SW 1271 (cell line): ENCODE data around the gene USP43.
"Not testable (repeated sequence)": the region's sequence is repeated elsewhere in the genome, so short reads cannot be mapped to it uniquely, and the experiment has no call there.

Experiments
- DNase-seq, 2 experiments: peaks; one replicate each; lab custom pipeline; 2025; lab: John Stamatoyannopoulos, UW

USP43 gene, protein sequence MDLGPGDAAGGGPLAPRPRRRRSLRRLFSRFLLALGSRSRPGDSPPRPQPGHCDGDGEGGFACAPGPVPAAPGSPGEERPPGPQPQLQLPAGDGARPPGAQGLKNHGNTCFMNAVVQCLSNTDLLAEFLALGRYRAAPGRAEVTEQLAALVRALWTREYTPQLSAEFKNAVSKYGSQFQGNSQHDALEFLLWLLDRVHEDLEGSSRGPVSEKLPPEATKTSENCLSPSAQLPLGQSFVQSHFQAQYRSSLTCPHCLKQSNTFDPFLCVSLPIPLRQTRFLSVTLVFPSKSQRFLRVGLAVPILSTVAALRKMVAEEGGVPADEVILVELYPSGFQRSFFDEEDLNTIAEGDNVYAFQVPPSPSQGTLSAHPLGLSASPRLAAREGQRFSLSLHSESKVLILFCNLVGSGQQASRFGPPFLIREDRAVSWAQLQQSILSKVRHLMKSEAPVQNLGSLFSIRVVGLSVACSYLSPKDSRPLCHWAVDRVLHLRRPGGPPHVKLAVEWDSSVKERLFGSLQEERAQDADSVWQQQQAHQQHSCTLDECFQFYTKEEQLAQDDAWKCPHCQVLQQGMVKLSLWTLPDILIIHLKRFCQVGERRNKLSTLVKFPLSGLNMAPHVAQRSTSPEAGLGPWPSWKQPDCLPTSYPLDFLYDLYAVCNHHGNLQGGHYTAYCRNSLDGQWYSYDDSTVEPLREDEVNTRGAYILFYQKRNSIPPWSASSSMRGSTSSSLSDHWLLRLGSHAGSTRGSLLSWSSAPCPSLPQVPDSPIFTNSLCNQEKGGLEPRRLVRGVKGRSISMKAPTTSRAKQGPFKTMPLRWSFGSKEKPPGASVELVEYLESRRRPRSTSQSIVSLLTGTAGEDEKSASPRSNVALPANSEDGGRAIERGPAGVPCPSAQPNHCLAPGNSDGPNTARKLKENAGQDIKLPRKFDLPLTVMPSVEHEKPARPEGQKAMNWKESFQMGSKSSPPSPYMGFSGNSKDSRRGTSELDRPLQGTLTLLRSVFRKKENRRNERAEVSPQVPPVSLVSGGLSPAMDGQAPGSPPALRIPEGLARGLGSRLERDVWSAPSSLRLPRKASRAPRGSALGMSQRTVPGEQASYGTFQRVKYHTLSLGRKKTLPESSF

GRCh38 chr17:9644910-9645751 lies at the start of gene USP43:
Gene USP43 (plus strand): TSS chr17:9645517. CDS start chr17:9645633, 116 bp downstream.
- peak in 1 of 2 experiments; percentile 73 for DNase-seq

- DNase-seq: not testable (repeated sequence)
Measured at GRCh38 chr17:9597638-9598037, 47.7 kb upstream of the USP43 start.

DNA sequence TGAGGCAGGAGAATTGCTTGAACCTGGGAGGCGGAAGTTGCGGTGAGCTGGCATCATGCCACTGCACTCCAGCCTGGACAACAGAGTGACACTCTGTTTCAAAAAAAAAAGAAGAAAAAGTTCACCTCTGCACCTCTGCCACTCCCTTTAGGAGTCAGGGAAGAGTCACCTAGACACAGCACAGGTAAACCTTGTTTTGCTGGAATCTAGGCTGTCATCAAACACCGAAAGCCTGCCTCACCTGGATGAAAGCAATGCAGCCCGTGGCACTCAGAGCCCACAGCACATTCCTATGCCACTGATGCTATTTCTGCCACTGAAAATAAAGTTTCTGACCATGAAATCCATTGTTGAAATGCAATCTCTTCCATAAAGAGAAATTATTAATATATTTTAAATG lies 46.7 kb upstream of the USP43 start:
- DNase-seq: no peak

GRCh38 chr17:9604583-9604982 lies 40.7 kb upstream of the USP43 start:
- not testable (repeated sequence) for DNase-seq

GRCh38 chr17:9606453-9606852 lies 38.9 kb upstream of the USP43 start:
- no peak for DNase-seq

GRCh38 chr17:9607058-9607457 lies 38.3 kb upstream of the USP43 start:
- DNase-seq: not testable (repeated sequence)

DNA sequence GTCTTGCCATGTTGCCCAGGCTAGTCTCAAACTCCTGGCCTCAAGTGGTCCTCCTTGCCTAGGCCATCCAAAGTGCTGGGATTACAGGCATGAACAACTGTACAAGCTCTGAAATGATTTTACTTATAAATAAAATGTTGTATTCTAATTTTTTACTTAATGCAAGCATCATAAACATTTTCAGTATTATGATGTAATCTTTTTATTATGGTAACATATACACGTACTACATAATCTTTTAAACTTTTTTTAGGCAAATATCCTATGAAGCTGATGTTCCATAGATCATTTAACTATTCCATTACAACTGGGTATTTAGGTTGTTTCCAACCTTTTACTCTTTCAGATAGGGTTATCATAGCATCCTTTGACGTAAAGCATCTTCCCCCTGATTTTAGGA lies 33.8 kb upstream of the USP43 start:
- no peak for DNase-seq

DNA sequence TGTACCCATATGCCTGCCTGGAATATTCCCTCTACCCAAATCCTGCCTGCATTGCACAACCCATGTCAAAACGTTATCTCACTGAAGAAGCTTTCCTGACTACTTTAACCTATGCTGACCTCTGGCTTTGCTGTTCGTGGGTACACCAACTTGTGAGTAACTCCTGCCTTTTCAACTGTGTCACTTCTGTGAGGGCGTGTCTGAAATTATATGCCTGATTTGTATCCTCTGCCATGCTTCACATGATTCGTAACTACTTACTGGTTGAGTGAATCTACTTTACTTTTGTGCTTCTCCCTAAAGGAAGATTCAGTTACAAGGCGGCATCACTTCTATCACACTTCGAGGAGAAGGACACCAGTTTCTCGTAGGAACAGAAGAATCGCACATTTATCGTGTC lies 33.3 kb upstream of the USP43 start:
- DNase-seq: no peak

GRCh38 chr17:9615486-9615885 lies 29.8 kb upstream of the USP43 start:
- DNase-seq: no peak

DNA sequence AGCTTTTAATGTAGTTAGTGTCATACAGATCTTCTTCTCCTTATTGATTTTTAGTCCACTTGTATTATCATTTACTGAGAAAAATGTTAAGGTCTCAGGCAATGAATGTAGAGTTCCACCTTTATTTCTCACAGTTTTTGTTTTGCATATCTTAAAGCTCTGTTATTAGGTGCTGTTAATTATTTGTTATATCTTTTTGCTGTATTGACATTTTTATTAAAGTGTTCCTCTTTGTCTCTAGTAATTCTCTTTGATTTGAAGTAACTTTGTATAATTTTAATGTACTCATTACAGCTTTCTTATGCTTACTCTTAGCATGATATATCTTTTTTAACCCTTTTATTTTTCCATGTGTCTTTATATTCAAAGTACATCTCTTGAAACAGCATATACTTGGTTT lies 22.4 kb upstream of the USP43 start:
- no peak for DNase-seq

GRCh38 chr17:9628509-9628908 lies 16.8 kb upstream of the USP43 start:
- DNase-seq: no peak

DNA sequence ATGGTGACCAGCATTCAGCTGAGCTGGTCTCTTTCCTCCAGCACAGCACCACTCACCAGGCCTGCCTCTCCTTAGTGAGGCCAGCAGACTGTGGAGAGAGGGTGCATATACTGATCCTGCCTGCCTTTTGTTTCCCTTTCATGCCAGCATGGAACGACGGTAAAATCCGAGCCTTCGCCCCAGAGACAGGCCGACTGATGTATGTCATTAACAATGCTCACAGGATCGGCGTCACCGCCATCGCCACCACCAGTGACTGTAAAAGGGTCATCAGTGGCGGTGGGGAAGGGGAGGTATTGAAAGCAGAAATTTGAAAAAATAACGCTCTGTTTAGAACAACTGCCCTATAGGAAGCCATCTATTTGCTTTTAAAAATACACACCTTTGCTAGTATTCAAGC lies 12.6 kb upstream of the USP43 start:
- DNase-seq: no peak

- no peak for DNase-seq
Measured at GRCh38 chr17:9635340-9635739, 10.0 kb upstream of the USP43 start.

- no peak for DNase-seq
Measured at GRCh38 chr17:9636501-9636900, 8.8 kb upstream of the USP43 start.

- not testable (repeated sequence) for DNase-seq
Measured at GRCh38 chr17:9640388-9640787, 4.9 kb upstream of the USP43 start.

DNA sequence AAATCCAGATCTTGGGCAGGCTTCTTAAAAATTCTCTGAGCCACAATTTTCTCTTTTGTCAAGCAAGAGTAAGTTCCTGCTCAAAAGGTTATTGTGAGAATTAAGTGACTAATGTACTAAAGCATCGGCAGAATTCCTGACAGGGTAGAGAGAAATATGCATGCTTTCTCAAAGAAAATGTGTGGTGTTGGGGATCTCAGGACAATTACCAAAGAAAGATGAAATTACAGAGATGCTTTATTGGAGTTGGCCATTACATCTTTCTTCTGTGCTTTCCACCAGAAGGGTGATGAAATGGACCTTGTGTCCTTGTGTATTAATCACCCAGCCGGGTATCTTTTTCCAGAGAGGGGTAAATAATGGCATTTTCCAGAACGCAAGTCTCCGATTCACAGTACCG lies 1.7 kb upstream of the USP43 start:
- DNase-seq: no peak

GRCh38 chr17:9645851-9646545 lies 681 bp downstream of the USP43 start:
- peak in 1 of 2 experiments; percentile 21 for DNase-seq

DNA sequence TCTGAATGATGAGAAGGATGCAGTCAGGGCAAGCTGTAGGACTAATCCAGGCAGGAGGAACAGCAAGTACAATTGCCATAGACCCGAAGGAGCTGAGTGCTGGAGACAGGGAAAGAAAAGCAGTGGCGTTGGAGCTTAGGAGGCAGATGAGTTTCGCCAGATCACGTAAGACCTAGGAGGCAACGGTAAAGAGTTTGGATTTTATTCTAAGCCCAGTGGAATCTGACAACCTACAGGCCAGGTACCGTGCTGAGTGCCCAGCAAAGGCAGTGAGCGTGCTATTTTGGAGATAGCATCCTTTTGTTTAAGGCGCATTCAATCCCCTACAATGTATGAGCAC lies 1.2 kb downstream of the USP43 start:
- DNase-seq: no peak

GRCh38 chr17:9647014-9647413 lies 1.7 kb downstream of the USP43 start:
- DNase-seq: no peak

DNA sequence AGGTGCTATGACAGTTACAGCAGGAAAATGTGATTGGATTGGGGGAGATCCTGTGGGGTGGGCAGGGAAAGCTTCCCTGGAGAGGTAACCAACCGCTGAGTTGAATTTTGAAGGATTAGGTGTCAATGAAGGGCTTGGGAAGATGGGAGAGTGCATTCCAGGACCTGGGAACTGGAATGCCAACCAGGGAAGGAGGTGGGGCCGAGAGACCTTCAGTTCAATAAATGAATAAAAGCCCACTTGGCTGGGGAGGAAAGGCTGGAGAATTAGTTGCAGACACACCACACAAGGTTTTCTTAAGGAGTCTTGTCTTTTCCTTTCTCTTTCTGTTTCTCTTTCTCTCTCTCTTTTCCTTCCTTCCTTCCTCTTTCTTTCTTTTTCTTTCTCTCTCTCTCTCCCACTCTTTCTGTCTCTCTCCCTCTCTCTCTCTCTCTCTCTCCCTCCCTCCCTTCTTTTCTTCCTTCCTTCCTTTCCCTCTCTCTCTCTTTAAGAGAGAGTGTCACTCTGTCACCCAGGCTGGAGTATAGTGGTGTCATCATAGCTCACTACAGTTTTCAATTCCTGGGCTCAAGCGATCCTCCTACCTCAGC lies 3.3 kb downstream of the USP43 start:
- peak in 1 of 2 experiments; percentile 59 for DNase-seq
